Suppressor macrophage treated with lipopolysaccharide for 1 hour (primary cell): ENCODE data around the gene E2F2.

ENCODE experiments used
- DNase-seq, 3 donors: peaks; one replicate each; pipeline ENCODE4 v3.0.0-alpha.2; 2020 to 2022

Gene E2F2

GRCh38 chr1:23481904-23482303, 49.1 kb downstream of the E2F2 start:
- DNase-seq = no peak

DNA sequence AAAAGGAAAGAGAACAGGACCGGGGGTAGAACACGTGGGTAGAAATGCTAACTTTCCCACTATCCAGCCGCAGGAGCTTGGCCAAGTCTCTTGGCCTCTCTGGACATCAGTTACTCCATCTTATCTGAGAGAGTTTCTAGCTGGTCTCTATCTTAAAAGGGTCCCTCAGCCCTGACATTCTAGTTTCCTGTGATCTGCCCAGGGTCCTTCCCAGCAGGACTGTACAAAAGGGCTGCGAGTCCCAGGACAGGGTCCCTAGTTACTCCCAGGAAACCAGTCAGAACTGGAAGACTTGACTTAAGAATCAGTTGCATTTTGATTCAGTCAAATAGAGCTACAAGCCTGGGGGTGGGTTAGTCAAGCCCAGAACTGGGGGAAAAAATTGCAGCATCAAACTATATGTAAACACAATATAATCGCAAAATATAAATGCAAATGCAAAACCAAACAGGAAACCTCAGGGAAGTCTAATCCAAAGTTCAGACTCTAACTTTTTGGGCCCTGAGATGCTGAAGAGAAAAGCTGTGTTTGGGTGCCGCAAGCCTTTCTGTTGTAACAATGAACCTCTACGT, 49.9 kb downstream of the E2F2 start:
- DNase-seq = no peak

- DNase-seq = no peak
Measured at GRCh38 chr1:23480187-23481025, 50.6 kb downstream of the E2F2 start.

DNA sequence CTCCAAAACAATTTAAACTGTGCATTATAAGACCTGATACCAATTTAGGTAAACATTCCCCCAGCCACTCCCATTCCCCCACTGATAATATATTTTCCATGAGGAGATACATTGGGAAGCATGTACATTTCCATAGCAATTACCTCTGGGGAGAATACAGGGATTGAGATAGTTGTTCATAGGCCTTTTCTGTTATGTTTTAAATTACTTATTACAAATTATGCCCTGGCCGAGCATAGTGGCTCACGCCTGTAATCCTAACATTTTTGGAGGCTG, 51.4 kb downstream of the E2F2 start:
- no peak for DNase-seq

GRCh38 chr1:23478896-23479665, 52.0 kb downstream of the E2F2 start:
- DNase-seq = no peak

- no peak for DNase-seq
Measured at GRCh38 chr1:23477359-23478144, 53.5 kb downstream of the E2F2 start.

GRCh38 chr1:23475641-23476040, 55.4 kb downstream of the E2F2 start:
- no peak for DNase-seq

DNA sequence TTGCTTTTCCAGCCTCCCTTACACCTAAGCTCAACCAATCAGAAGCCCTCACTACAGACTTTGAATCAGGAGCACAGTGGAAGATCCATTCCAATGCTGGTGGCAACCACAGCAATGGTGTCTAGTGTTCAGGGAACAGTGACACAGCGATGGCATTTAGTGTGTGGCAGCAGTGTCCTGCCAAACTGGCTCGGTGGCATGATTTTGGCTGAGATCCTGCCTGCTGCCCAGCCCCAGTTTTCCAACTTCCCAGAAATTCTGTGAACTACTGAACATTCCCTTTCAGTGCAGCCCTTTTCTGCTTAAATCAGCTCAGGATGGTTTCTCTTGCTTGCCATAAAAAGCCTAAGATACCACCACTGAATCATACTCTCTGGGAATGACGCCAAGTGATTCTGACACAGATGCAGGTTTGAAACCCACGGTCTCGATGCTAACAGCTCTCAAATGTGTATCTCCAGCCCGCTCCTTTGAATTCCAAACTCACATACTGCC, 55.9 kb downstream of the E2F2 start:
- DNase-seq = no peak

- no peak for DNase-seq
Measured at GRCh38 chr1:23473037-23473800, 57.8 kb downstream of the E2F2 start.

- no peak for DNase-seq
Measured at GRCh38 chr1:23472351-23473036, 58.5 kb downstream of the E2F2 start.

DNA sequence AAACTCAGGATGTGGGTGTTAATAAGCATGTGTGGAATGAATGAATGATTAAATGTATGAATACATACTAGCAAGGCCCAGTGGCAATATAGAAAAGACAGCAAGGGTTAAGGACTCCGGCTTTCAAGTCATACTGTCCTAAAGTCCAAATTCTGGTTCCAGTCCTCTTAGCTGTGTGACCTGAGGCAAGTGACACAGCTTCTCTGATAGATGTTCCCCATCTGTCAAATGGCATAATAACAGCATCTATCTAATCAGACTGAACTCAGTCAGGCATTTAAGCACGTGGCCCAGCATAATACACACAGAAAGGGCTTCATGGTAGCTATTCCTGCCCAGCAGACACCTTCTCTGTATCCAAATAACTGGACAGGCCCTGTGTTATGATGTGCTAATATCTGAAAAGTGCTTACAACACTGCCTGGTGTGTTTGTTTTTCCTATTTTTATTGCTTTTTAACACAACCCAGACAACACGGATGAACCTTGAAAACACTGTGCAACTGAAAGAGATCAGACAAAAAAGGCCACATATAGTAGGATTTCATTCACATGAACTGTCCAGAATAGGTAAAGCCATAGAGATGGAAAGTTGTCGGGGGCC, 59.5 kb downstream of the E2F2 start:
- no peak for DNase-seq

GRCh38 chr1:23470282-23471070, 60.6 kb downstream of the E2F2 start:
- no peak for DNase-seq

GRCh38 chr1:23469372-23469982, 61.6 kb downstream of the E2F2 start:
- no peak for DNase-seq

- no peak for DNase-seq
Measured at GRCh38 chr1:23466423-23466989, 64.5 kb downstream of the E2F2 start.

DNA sequence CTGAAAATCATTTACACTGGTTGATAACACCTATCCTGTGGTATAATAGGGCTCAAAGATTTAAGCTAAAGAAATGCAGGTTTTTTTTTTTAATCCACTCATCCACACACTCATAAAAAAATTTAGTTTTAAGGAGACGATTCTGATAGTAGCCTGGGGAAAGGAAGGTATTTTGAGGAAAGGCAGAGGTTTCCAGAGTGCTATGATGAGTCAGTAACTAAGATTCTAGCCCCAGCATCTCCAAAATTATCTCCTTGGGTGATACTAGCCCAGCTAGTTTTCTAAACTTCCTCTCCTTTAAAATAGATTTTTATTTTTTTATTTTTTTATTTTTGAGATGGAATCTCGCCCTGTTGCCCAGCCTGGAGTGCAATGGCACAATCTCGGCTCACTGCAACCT, 67.7 kb downstream of the E2F2 start:
- DNase-seq = no peak

GRCh38 chr1:23462766-23463165, 68.3 kb downstream of the E2F2 start:
- DNase-seq = no peak

- DNase-seq = no peak
Measured at GRCh38 chr1:23461050-23461449, 70.0 kb downstream of the E2F2 start.

DNA sequence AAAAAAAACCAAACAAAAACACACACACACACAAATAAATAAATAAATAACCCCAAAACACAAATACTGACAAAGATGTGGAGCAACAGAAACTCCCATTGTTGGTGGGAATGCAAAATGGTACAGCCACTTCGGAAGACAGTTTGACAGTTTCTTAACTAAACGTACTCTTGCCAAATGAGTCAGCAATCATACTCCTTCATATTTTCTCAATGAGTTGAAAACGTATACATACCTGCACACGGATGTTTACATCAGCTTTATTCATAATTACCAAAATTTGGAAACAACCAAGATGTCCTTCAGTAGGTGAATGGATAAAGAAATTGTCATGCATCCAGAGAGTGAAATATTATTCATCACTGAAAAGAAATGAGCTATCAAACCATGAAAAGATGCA, 70.5 kb downstream of the E2F2 start:
- DNase-seq = no peak

DNA sequence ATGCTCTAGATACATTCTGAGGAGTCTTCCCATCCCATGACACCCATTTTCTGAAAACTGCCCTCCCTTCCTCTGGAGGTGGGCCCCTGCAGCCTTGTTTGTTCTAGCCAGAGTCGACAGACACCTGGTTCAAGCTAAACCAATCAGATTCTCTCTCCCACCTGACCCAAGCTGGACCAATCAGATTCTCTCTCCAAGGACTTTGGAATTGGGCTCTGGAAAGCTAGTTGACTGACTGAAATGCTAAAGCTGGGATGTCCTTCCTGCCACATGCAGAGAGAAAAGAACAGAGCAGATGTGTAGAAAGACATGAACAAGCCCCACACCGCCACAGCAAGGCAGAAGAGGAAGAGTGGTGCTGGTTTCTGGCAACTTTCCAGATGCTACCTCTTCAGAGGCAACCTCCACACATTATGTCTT, 71.7 kb downstream of the E2F2 start:
- no peak for DNase-seq
